GM12878 (cell line): ENCODE results near the gene AVEN. TPM values are rescaled to one million over a fixed set of nuclear protein-coding genes. Genes with fewer than 3 reads are reported as not detected.

Source experiments
- ATAC-seq: fragments of 200-7000 bp; cut with Tn5 transposase; 3 replicates; pipeline ENCODE4 v1.9.1; 2020; ENCODE audit warnings: mild to moderate bottlenecking, moderate library complexity
- BruUV-seq: library from RNA; stranded (reverse); fragments of 400-500 nt; replicated peaks from 2 replicates; lab custom pipeline; 2021; lab: Mats Ljungman, UMichigan
- CTCF ChIA-PET: fragments of 300-600 bp; sonication (Branson Sonifier 250); formaldehyde crosslinking; extraction: SDS; loops from one replicate; lab custom pipeline; 2021; ENCODE audit warnings: inconsistent platforms; lab: Yijun Ruan, JAX
- POLR2A ChIA-PET: fragments of 350-600 bp; formaldehyde crosslinking; extraction: SDS; loops from one replicate; lab custom pipeline; 2021; ENCODE audit warnings: inconsistent platforms; lab: Charles Lee
- RAD21 ChIA-PET: fragments of 300-600 bp; sonication (Branson Sonifier 250); formaldehyde crosslinking; loops from one replicate; lab custom pipeline; 2023; ENCODE audit warnings: antibody characterized with exemption; ENCODE audit not compliant: unreplicated experiment; lab: Charles Lee
- SMC1A ChIA-PET: fragments of 300-600 bp; sonication (Branson Sonifier 250); formaldehyde crosslinking; loops from one replicate; lab custom pipeline; 2023; ENCODE audit not compliant: unreplicated experiment, uncharacterized antibody; lab: Charles Lee
- DNase-seq: peaks from one replicate; pipeline ENCODE4 v3.0.0-alpha.2; 2011; ENCODE audit warnings: low read depth, low spot score
- FAIRE-seq: peaks from 3 replicates; lab custom pipeline; 2011; peaks lifted over from hg19 to GRCh38; lab: Jason Lieb, UNC
- H2AFZ ChIP-seq: 2 replicates; pipeline ENCODE4 v1.6.0; 2011; ENCODE audit warnings: low read depth, low read length, control low read depth; ENCODE audit not compliant: control insufficient read depth
- H3K27ac ChIP-seq: 2 replicates; pipeline ENCODE4 v1.5.1; 2011; ENCODE audit warnings: control low read depth; ENCODE audit not compliant: control insufficient read depth, insufficient read depth
- H3K27me3 ChIP-seq, 2 experiments: replicated peaks in 1 of 2; 2 replicates each; pipeline versions ENCODE4 v1.6.0 to v1.6.1; 2011; ENCODE audit warnings: low read length in 1 of 2; ENCODE audit not compliant: control insufficient read depth in 2 of 2, insufficient read depth in 2 of 2
- H3K36me3 ChIP-seq, 2 experiments: 2 replicates each; pipeline ENCODE4 v1.5.1; 2011; ENCODE audit warnings: low read length in 1 of 2; ENCODE audit not compliant: control insufficient read depth in 2 of 2, insufficient read depth in 2 of 2
- H3K4me1 ChIP-seq: 2 replicates; pipeline ENCODE4 v1.6.1; 2011; ENCODE audit warnings: mild to moderate bottlenecking, low read length, moderate library complexity, mixed read lengths; ENCODE audit not compliant: control insufficient read depth, insufficient read depth
- H3K4me2 ChIP-seq: 2 replicates; pipeline ENCODE4 v1.6.0; 2011; ENCODE audit warnings: control low read depth; ENCODE audit not compliant: control insufficient read depth, insufficient read depth
- H3K4me3 ChIP-seq: fragments of 200-600 bp; sonication (generic); 2 replicates; pipeline ENCODE4 v1.5.1; 2016
- H3K79me2 ChIP-seq: 2 replicates; pipeline ENCODE4 v1.6.0; 2011; ENCODE audit warnings: low read length; ENCODE audit not compliant: control insufficient read depth, insufficient read depth
- H3K9ac ChIP-seq: 2 replicates; pipeline ENCODE4 v1.8.0; 2011; ENCODE audit warnings: low read length, control low read depth, mixed read lengths; ENCODE audit not compliant: control insufficient read depth, insufficient read depth
- H3K9me3 ChIP-seq: replicated peaks from 3 replicates; pipeline ENCODE4 v1.5.1; 2011; ENCODE audit warnings: mild to moderate bottlenecking, low read length; ENCODE audit not compliant: control insufficient read depth, insufficient read depth
- H4K20me1 ChIP-seq: 2 replicates; pipeline ENCODE4 v1.6.0; 2011; ENCODE audit not compliant: control insufficient read depth, insufficient read depth
- CHD4 ChIP-seq: fragments of 200-600 bp; sonication (generic); IDR thresholded peaks from 2 replicates; pipeline ENCODE4 v1.6.1; 2016; ENCODE audit warnings: mild to moderate bottlenecking
- CREB1 ChIP-seq: IDR thresholded peaks from 2 replicates; pipeline ENCODE4 v1.6.1; 2012; ENCODE audit warnings: low read depth, mild to moderate bottlenecking, inconsistent platforms
- EZH2 ChIP-seq: IDR thresholded peaks from 2 replicates; pipeline ENCODE4 v1.6.1; 2012; ENCODE audit warnings: low read depth, mild to moderate bottlenecking, control low read depth, inconsistent platforms, low read length, borderline replicate concordance; ENCODE audit not compliant: control insufficient read depth
- FOS ChIP-seq: IDR thresholded peaks from 3 replicates; pipeline ENCODE4 v1.6.1; 2011; ENCODE audit warnings: borderline replicate concordance; ENCODE audit not compliant: insufficient read length; ENCODE audit errors: extremely low read depth
- NRF1 ChIP-seq: conservative IDR thresholded peaks from 2 replicates; pipeline ENCODE4 v1.6.1; 2011; ENCODE audit warnings: mild to moderate bottlenecking, low read depth, low read length, improper control_type of control experiment
- POU2F2 ChIP-seq: IDR thresholded peaks from 3 replicates; pipeline ENCODE4 v1.6.1; 2011; ENCODE audit warnings: low read depth, mild to moderate bottlenecking, low read length, borderline replicate concordance
- WRNIP1 ChIP-seq: IDR thresholded peaks from 2 replicates; pipeline ENCODE4 v1.6.1; 2011; ENCODE audit warnings: low read depth, low read length, improper control_type of control experiment, borderline replicate concordance
- WGBS: methylation state at CpG from one replicate; pipeline ENCODE4 v1.1.6; 2016; ENCODE audit warnings: low lambda C conversion rate; ENCODE audit not compliant: insufficient replicate concordance, insufficient coverage; ENCODE audit errors: missing lambda C conversion rate; 5-methylcytosine and 5-hydroxymethylcytosine counted together
- in situ Hi-C: fragments of 300-500 bp; cut with MboI; formaldehyde crosslinking; loops from 9 replicates; pipeline ENCODE4 v1.14.3; 2018; ENCODE audit warnings: mixed read lengths
- intact Hi-C: fragments of 100-400 bp; cut with micrococcal nuclease; formaldehyde crosslinking; loops from one replicate; pipeline ENCODE4 v1.14.2; 2022; ENCODE audit not compliant: unreplicated experiment
- polyA plus RNA-seq, 11 experiments: library from polyadenylated mRNA; depleted of rRNA in 4 of 11; unstranded in 6 of 11; stranded (reverse) in 5 of 11; fragments of >200 nt; fragmentation: Nextera tagmentation in 4 of 11; fragmentation: Illumina TruSeq in 1 of 11; extraction: Ambion mirVana in 4 of 11; extraction: Trizol in 1 of 11; gene quantifications; 1 replicate in 1 of 11; 2 replicates in 10 of 11; pipeline versions ENCODE4 v1.2.1 to v1.2.3, GENCODE V29; 2011 to 2016; ENCODE audit warnings: inconsistent platforms in 2 of 11, missing spikeins in 2 of 11, low read depth in 1 of 11
- total RNA-seq, 4 experiments: library from RNA; depleted of rRNA in 3 of 4; stranded (reverse); fragments of >200 nt in 3 of 4; fragmentation: Illumina TruSeq in 1 of 4; extraction: Trizol in 1 of 4; gene quantifications; 2 replicates each; pipeline versions ENCODE4 v1.2.1 to v1.2.3, GENCODE V29; 2013 to 2021

The AVEN gene
- total and polyA plus RNA-seq, 10 of the 15 experiments (the other 5 are each of a cell fraction or from before 2014, with no cell fraction given) = 1.4 to 15.1 (median 10.5) TPM

DNA sequence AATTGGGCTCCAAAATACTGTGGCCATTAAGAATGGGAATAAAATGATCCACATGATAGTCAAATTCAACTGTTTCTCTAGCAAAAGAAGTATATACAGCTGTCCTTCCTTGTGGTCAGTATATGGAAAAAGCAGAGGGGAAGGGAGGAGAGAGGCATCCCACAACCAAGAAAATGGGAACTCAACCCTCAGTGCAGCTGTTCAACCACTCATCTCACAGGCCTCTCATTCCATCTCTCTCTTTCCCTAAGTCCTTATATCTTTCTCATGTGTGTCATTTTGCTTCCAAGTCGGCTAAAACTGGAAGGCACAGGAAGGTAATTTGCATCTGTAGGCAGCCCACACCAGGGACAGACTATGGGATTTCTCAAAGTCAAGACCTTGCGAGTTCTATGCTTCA, 27.5 kb downstream of the AVEN start:
- intact Hi-C loops (no loop called here), in situ Hi-C loops (no loop called here)
- ChIA-PET CTCF (no interaction called here), POLR2A (no interaction called here), RAD21 (no interaction called here), SMC1A (interaction anchor here (0.8 kb wide), 1 partner anchor 211 kb away, joined by 3 read pairs; no protein-coding TSS in a partner anchor)
- H3K9ac ChIP-seq = no peak overlapping the region
- no peak for ATAC-seq
- H4K20me1 ChIP-seq = no peaks in the 10 kb centered on the region
- no peaks in the 10 kb centered on the region for H3K9me3 ChIP-seq
- FAIRE-seq = peak; percentile 44
- no peak for DNase-seq
- H2AFZ ChIP-seq = no peak overlapping the region
- no peak for TF ChIP-seq POU2F2
- TF ChIP-seq WRNIP1 = no peak
- TF ChIP-seq CHD4 = no peak
- no peak for TF ChIP-seq EZH2
- TF ChIP-seq CREB1 = no peak
- no peak overlapping the region for H3K4me3 ChIP-seq
- BruUV-seq = no TSS peak
- no peak overlapping the region for H3K27ac ChIP-seq
- H3K27me3 ChIP-seq = no peaks in the 10 kb centered on the region
- H3K4me1 ChIP-seq = no peaks in the 10 kb centered on the region
- 69% methylated on average over 2 of the region's 2 CpGs for WGBS
- no peaks in the 10 kb centered on the region for H3K79me2 ChIP-seq
- H3K36me3 ChIP-seq = no peaks in the 10 kb centered on the region
- H3K4me2 ChIP-seq = no peak overlapping the region

DNA sequence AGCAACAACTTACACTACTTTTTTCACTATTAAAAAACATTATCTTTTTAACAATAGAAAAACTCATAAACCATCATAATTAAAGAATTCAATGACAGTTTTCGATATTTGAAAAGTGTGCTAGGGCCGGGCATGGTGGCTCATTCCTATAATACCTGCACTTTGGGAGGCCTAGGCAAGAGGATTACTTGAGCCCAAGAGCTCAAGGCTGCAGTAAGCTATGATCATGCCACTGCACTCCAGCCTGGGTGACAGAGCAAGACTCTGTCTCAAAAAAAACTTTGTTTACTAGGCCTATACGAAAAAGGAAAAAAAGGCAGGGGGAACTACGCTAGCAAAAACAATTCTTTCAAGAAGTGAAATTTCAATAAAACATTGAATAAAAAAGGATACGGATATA, 28.1 kb downstream of the AVEN start:
- H3K9me3 ChIP-seq = no peaks in the 10 kb centered on the region
- ChIA-PET SMC1A (no interaction called here), RAD21 (no interaction called here), CTCF (no interaction called here), POLR2A (no interaction called here)
- WGBS = 88% methylated on average over 5 of the region's 5 CpGs
- no TSS peak for BruUV-seq
- intact Hi-C loops (no loop called here), in situ Hi-C loops (no loop called here)
- FAIRE-seq = no peak
- no peak overlapping the region for H2AFZ ChIP-seq
- no peaks in the 10 kb centered on the region for H3K27me3 ChIP-seq
- H3K79me2 ChIP-seq = no peaks in the 10 kb centered on the region
- H4K20me1 ChIP-seq = no peaks in the 10 kb centered on the region
- H3K9ac ChIP-seq = no peak overlapping the region
- H3K4me1 ChIP-seq = no peaks in the 10 kb centered on the region
- no peak for DNase-seq
- TF ChIP-seq FOS (no peak), NRF1 (no peak)
- no peaks in the 10 kb centered on the region for H3K36me3 ChIP-seq
- H3K27ac ChIP-seq = no peak overlapping the region
- ATAC-seq = no peak
- H3K4me2 ChIP-seq = no peak overlapping the region
- H3K4me3 ChIP-seq = no peak overlapping the region
